Hematopoietic multipotent progenitor cell (in vitro differentiated cells): Measurements from ENCODE around the gene TMEM39B. TPM values are rescaled to one million over a fixed set of nuclear protein-coding genes. Genes with fewer than 3 reads are reported as not detected.
"Not testable (repeated sequence)": the region's sequence is repeated elsewhere in the genome, so short reads cannot be mapped to it uniquely, and the experiment has no call there.

ENCODE experiments used
- DNase-seq, 3 donors: peaks; one replicate each; pipeline ENCODE4 v3.0.0-alpha.2; 2011 to 2015; ENCODE audit warnings: low read depth in 2 of 3, low spot score in 2 of 3
- total RNA-seq: library from RNA; depleted of rRNA; stranded (reverse); fragments of >200 nt; gene quantifications from one replicate; pipeline ENCODE4 v1.2.3, GENCODE V29; 2012

TMEM39B gene
- total RNA-seq, 1 donor, result 17.5 TPM

GRCh38 chr1:32068957-32069588 lies 3.7 kb upstream of the TMEM39B start:
- DNase-seq, result no peak

- DNase-seq, result no peak
Observed at GRCh38 chr1:32071758-32072621, 749 bp upstream of the TMEM39B start.

GRCh38 chr1:32073299-32074229 lies 825 bp downstream of the TMEM39B start:
- peak in 2 of 3 donors; percentile 96 to 97 for DNase-seq

- no peak for DNase-seq
Observed at GRCh38 chr1:32074841-32075240, 2.1 kb downstream of the TMEM39B start.

GRCh38 chr1:32077451-32077850 lies 4.7 kb downstream of the TMEM39B start:
- no peak for DNase-seq

- peak in 1 of 3 donors; percentile 46 for DNase-seq
Observed at GRCh38 chr1:32082022-32082421, 9.3 kb downstream of the TMEM39B start.

- DNase-seq, result not testable (repeated sequence)
Observed at GRCh38 chr1:32086381-32086780, 13.6 kb downstream of the TMEM39B start.

GRCh38 chr1:32091176-32091575 lies 18.4 kb downstream of the TMEM39B start:
- no peak for DNase-seq

- DNase-seq, result no peak
Observed at GRCh38 chr1:32091591-32091990, 18.9 kb downstream of the TMEM39B start.

GRCh38 chr1:32094746-32095521 lies 22.2 kb downstream of the TMEM39B start:
- DNase-seq, result no peak

GRCh38 chr1:32099426-32099825 lies 26.7 kb downstream of the TMEM39B start:
- DNase-seq, result no peak

- DNase-seq, result no peak
Observed at GRCh38 chr1:32100359-32100758, 27.6 kb downstream of the TMEM39B start.

GRCh38 chr1:32100807-32101708 lies 28.3 kb downstream of the TMEM39B start:
- DNase-seq, result no peak

GRCh38 chr1:32104127-32104526 lies 31.4 kb downstream of the TMEM39B start:
- no peak for DNase-seq

GRCh38 chr1:32105338-32105737 lies 32.6 kb downstream of the TMEM39B start:
- no peak for DNase-seq

- no peak for DNase-seq
Observed at GRCh38 chr1:32106663-32107275, 34.0 kb downstream of the TMEM39B start.

GRCh38 chr1:32107742-32108661 lies 35.3 kb downstream of the TMEM39B start, which contains the start of gene KPNA6:
TSS of gene KPNA6 (plus strand) at chr1:32108056. CDS start at chr1:32108131, 75 bp downstream.
- peak; percentile 80 to 96 (median 95) for DNase-seq
